KMS-11 (cell line): ENCODE data around the gene ITPR2.
"Not testable (repeated sequence)": the region's sequence is repeated elsewhere in the genome, so short reads cannot be mapped to it uniquely, and the experiment has no call there.

Experiments used
- H2AFZ ChIP-seq: fragments of 200-600 bp; sonication (generic); 2 replicates; pipeline ENCODE4 v1.6.1; 2016; ENCODE audit warnings: antibody characterized with exemption, mixed run types, low read depth
- H3K27ac ChIP-seq: fragments of 200-600 bp; sonication (generic); 2 replicates; pipeline ENCODE4 v1.6.1; 2016; ENCODE audit warnings: mild to moderate bottlenecking, mixed run types
- H3K27me3 ChIP-seq: fragments of 200-600 bp; sonication (generic); 2 replicates; pipeline ENCODE4 v1.6.1; 2017; ENCODE audit warnings: mild to moderate bottlenecking, low read depth, mixed run types, moderate library complexity; ENCODE audit not compliant: insufficient read depth
- H3K36me3 ChIP-seq: fragments of 200-600 bp; sonication (generic); 2 replicates; pipeline ENCODE4 v1.6.1; 2017; ENCODE audit warnings: mild to moderate bottlenecking, mixed run types; ENCODE audit not compliant: insufficient read depth
- H3K4me1 ChIP-seq: fragments of 200-600 bp; sonication (generic); 2 replicates; pipeline ENCODE4 v1.6.1; 2016; ENCODE audit warnings: mild to moderate bottlenecking, low read depth, mixed run types; ENCODE audit not compliant: poor library complexity, severe bottlenecking
- H3K4me2 ChIP-seq: fragments of 200-600 bp; sonication (generic); 2 replicates; pipeline ENCODE4 v1.7.0; 2016; ENCODE audit warnings: mild to moderate bottlenecking, mixed run types
- H3K4me3 ChIP-seq: fragments of 200-600 bp; sonication (generic); IDR thresholded peaks from 2 replicates; pipeline ENCODE4 v1.6.1; 2017; ENCODE audit warnings: low read depth, low read length, mixed read lengths; ENCODE audit not compliant: insufficient read depth
- H3K79me2 ChIP-seq: fragments of 200-600 bp; sonication (generic); 2 replicates; pipeline ENCODE4 v1.6.1; 2016; ENCODE audit warnings: low read depth, mixed run types; ENCODE audit not compliant: insufficient read depth
- H3K9ac ChIP-seq: fragments of 200-600 bp; sonication (generic); 2 replicates; pipeline ENCODE4 v1.6.1; 2016; ENCODE audit warnings: mild to moderate bottlenecking, mixed run types
- H4K20me1 ChIP-seq: fragments of 200-600 bp; sonication (generic); 2 replicates; pipeline ENCODE4 v1.6.1; 2016; ENCODE audit warnings: mild to moderate bottlenecking, mixed run types; ENCODE audit not compliant: insufficient read depth
- CTCF ChIP-seq: fragments of 200-600 bp; sonication (generic); conservative IDR thresholded peaks from 2 replicates; pipeline ENCODE4 v1.6.1; 2017; ENCODE audit warnings: low read depth, mild to moderate bottlenecking, antibody characterized with exemption, low read length, moderate library complexity, mixed read lengths

Gene ITPR2

GRCh38 chr12:26648066-26648465 lies 184.9 kb downstream of the ITPR2 start:
- Histone ChIP-seq H4K20me1 (no peaks in the 10 kb centered on the region), H3K79me2 (no peaks in the 10 kb centered on the region), H3K36me3 (no peaks in the 10 kb centered on the region), H3K4me2 (no peak overlapping the region), H3K4me1 (peaks cover 11% of the 10 kb centered on the region), H2AFZ (no peak overlapping the region), H3K9ac (no peak overlapping the region), H3K27ac (no peak overlapping the region), H3K27me3 (no peaks in the 10 kb centered on the region), H3K4me3 (no peak overlapping the region)
- TF ChIP-seq CTCF = no peak

- Histone ChIP-seq H3K27me3 (no peaks in the 10 kb centered on the region), H3K4me1 (peaks cover 11% of the 10 kb centered on the region), H3K79me2 (no peaks in the 10 kb centered on the region), H2AFZ (no peak overlapping the region), H3K36me3 (no peaks in the 10 kb centered on the region), H4K20me1 (no peaks in the 10 kb centered on the region), H3K4me2 (no peak overlapping the region), H3K9ac (no peak overlapping the region), H3K27ac (no peak overlapping the region), H3K4me3 (no peak overlapping the region)
- no peak for TF ChIP-seq CTCF
These were observed 185.9 kb downstream of the ITPR2 start for GRCh38 chr12:26647088-26647487.

- Histone ChIP-seq H3K4me2 (no peak overlapping the region), H3K9ac (no peak overlapping the region), H3K27me3 (no peaks in the 10 kb centered on the region), H3K4me3 (no peak overlapping the region), H3K27ac (no peak overlapping the region), H3K36me3 (no peaks in the 10 kb centered on the region), H3K4me1 (peaks cover 11% of the 10 kb centered on the region), H2AFZ (no peak overlapping the region), H3K79me2 (no peaks in the 10 kb centered on the region), H4K20me1 (no peaks in the 10 kb centered on the region)
- no peak for TF ChIP-seq CTCF
These were observed 186.4 kb downstream of the ITPR2 start for GRCh38 chr12:26646571-26646970.

- not testable (repeated sequence) for H2AFZ ChIP-seq, H3K27me3 ChIP-seq, H4K20me1 ChIP-seq, H3K4me3 ChIP-seq, H3K4me1 ChIP-seq, H3K9ac ChIP-seq, H3K36me3 ChIP-seq, H3K79me2 ChIP-seq, H3K27ac ChIP-seq, H3K4me2 ChIP-seq
These were observed 188.6 kb downstream of the ITPR2 start for GRCh38 chr12:26644376-26644775.

GRCh38 chr12:26643532-26644315 lies 189.3 kb downstream of the ITPR2 start:
- Histone ChIP-seq H4K20me1 (no peaks in the 10 kb centered on the region), H3K36me3 (no peaks in the 10 kb centered on the region), H3K79me2 (no peaks in the 10 kb centered on the region), H2AFZ (no peak overlapping the region), H3K4me1 (peaks cover 2% of the 10 kb centered on the region), H3K27me3 (no peaks in the 10 kb centered on the region), H3K9ac (no peak overlapping the region), H3K4me2 (no peak overlapping the region), H3K4me3 (no peak overlapping the region), H3K27ac (no peak overlapping the region)
- TF ChIP-seq CTCF = no peak
